Measurements from ENCODE around the gene KANSL2.

GRCh38 chr12:48716493-48717251 is 34.6 kb upstream of the KANSL2 start, which contains the start of gene CCNT1:
- TF ChIP-seq, protein P1, sequence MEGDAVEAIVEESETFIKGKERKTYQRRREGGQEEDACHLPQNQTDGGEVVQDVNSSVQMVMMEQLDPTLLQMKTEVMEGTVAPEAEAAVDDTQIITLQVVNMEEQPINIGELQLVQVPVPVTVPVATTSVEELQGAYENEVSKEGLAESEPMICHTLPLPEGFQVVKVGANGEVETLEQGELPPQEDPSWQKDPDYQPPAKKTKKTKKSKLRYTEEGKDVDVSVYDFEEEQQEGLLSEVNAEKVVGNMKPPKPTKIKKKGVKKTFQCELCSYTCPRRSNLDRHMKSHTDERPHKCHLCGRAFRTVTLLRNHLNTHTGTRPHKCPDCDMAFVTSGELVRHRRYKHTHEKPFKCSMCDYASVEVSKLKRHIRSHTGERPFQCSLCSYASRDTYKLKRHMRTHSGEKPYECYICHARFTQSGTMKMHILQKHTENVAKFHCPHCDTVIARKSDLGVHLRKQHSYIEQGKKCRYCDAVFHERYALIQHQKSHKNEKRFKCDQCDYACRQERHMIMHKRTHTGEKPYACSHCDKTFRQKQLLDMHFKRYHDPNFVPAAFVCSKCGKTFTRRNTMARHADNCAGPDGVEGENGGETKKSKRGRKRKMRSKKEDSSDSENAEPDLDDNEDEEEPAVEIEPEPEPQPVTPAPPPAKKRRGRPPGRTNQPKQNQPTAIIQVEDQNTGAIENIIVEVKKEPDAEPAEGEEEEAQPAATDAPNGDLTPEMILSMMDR (IDR thresholded peaks at IDR 0.05), result peak in 4 of 5 experiments; percentile 6 to 80 (median 48)
- TF ChIP-seq EP300 (IDR thresholded peaks at IDR 0.05; ENCODE audit: low read depth) (peak; percentile 51), POLR2A (IDR thresholded peaks at IDR 0.05) (peak; percentile 92), POLR2AphosphoS5 (IDR thresholded peaks at IDR 0.05) (peak; percentile 91 to 96 (median 95))

All from transverse colon (tissue), 4 donors.